HEK293 (cell line): ENCODE data around the gene CCNYL1.
A peak's percentile ranks its signal among the peaks of the same experiment; 100 is the strongest.

Experiments used
- CTCF ChIA-PET: fragments of 350-600 bp; formaldehyde crosslinking; extraction: SDS; loops from one replicate; lab custom pipeline; 2021; ENCODE audit warnings: antibody characterized with exemption; lab: Yijun Ruan, JAX
- POLR2A ChIA-PET: fragments of 300-600 bp; formaldehyde crosslinking; extraction: SDS; loops from one replicate; lab custom pipeline; 2020; ENCODE audit warnings: antibody characterized with exemption, inconsistent platforms; lab: Yijun Ruan, JAX
- H3K27ac ChIP-seq: fragments of 200-500 bp; sonication (Bioruptor generic); 2 replicates; pipeline ENCODE4 v1.5.1; 2014; ENCODE audit warnings: low read depth, low read length, control low read depth, inconsistent platforms; ENCODE audit errors: extremely low read depth
- H3K36me3 ChIP-seq, 2 experiments: fragments of 200-500 bp in 1 of 2; sonication (Bioruptor generic) in 1 of 2; 1 replicate in 1 of 2; 2 replicates in 1 of 2; pipeline ENCODE4 v1.5.1; 2014 to 2017; ENCODE audit warnings: inconsistent platforms in 2 of 2, low read length in 2 of 2; ENCODE audit not compliant: control insufficient read depth in 2 of 2, insufficient read depth in 1 of 2
- H3K4me1 ChIP-seq: fragments of 200-500 bp; sonication (Bioruptor generic); 2 replicates; pipeline ENCODE4 v1.5.1; 2014; ENCODE audit warnings: mild to moderate bottlenecking, low read length, inconsistent platforms; ENCODE audit not compliant: control insufficient read depth, insufficient read depth
- H3K4me3 ChIP-seq: 2 replicates; pipeline ENCODE4 v1.5.1; 2011; ENCODE audit warnings: low read depth, mild to moderate bottlenecking, control low read depth, low read length, moderate library complexity
- H3K9me3 ChIP-seq: fragments of 200-500 bp; sonication (Bioruptor generic); 2 replicates; pipeline ENCODE4 v1.5.1; 2014; ENCODE audit warnings: low read depth, low read length, inconsistent platforms; ENCODE audit not compliant: control insufficient read depth, insufficient read depth
- GLIS2 ChIP-seq: fragments of 450-650 bp; formaldehyde crosslinking; IDR thresholded peaks from 2 replicates; pipeline ENCODE4 v1.5.1; 2016; ENCODE audit warnings: missing biosample characterization, missing genetic modification characterization
- HOXC10 ChIP-seq: sonication (generic); formaldehyde crosslinking; IDR thresholded peaks from 2 replicates; pipeline ENCODE4 v1.8.1; 2023; ENCODE audit warnings: mild to moderate bottlenecking, missing genetic modification reagents
- KLF16 ChIP-seq: fragments of 450-650 bp; formaldehyde crosslinking; IDR thresholded peaks from 2 replicates; pipeline ENCODE4 v1.5.1; 2017; ENCODE audit warnings: missing biosample characterization, missing genetic modification characterization
- PRDM4 ChIP-seq: fragments of 450-650 bp; formaldehyde crosslinking; IDR thresholded peaks from 2 replicates; pipeline ENCODE4 v1.5.1; 2017; ENCODE audit warnings: missing biosample characterization, missing genetic modification characterization
- SCRT2 ChIP-seq: fragments of 450-650 bp; formaldehyde crosslinking; IDR thresholded peaks from 2 replicates; pipeline ENCODE4 v1.5.1; 2016; ENCODE audit warnings: missing biosample characterization, missing genetic modification characterization
- ZNF114 ChIP-seq: fragments of 450-650 bp; formaldehyde crosslinking; IDR thresholded peaks from 2 replicates; pipeline ENCODE4 v1.5.0; 2017; ENCODE audit warnings: missing biosample characterization, missing genetic modification characterization
- ZNF274 ChIP-seq, 2 experiments: fragments of 200-500 bp in 1 of 2; fragments of 450-650 bp in 1 of 2; sonication (Bioruptor generic) in 1 of 2; formaldehyde crosslinking in 1 of 2; IDR thresholded peaks; 2 replicates each; pipeline versions ENCODE4 v1.5.1 to v1.6.1; 2014 to 2016; ENCODE audit warnings: borderline replicate concordance in 1 of 2, inconsistent platforms in 1 of 2, low read length in 1 of 2, missing biosample characterization in 1 of 2, missing genetic modification characterization in 1 of 2
- ZNF341 ChIP-seq: fragments of 450-650 bp; formaldehyde crosslinking; IDR thresholded peaks from 2 replicates; pipeline ENCODE4; 2016; ENCODE audit warnings: low read depth, missing biosample characterization, missing genetic modification characterization
- ZNF416 ChIP-seq: fragments of 450-650 bp; formaldehyde crosslinking; IDR thresholded peaks from 2 replicates; pipeline ENCODE4 v1.5.1; 2016; ENCODE audit warnings: missing biosample characterization, missing genetic modification characterization
- ZNF510 ChIP-seq: fragments of 450-650 bp; formaldehyde crosslinking; IDR thresholded peaks from 2 replicates; pipeline ENCODE4 v1.5.1; 2018; ENCODE audit warnings: mild to moderate bottlenecking, missing genetic modification characterization, missing biosample characterization; ENCODE audit not compliant: insufficient replicate concordance
- ZNF560 ChIP-seq: fragments of 450-650 bp; formaldehyde crosslinking; IDR thresholded peaks from 2 replicates; pipeline ENCODE4 v1.5.1; 2017; ENCODE audit warnings: missing biosample characterization, missing genetic modification characterization, borderline replicate concordance
- ZNF561 ChIP-seq: fragments of 450-650 bp; IDR thresholded peaks from 2 replicates; pipeline ENCODE4 v1.5.1; 2018; ENCODE audit warnings: missing biosample characterization, missing genetic modification characterization, borderline replicate concordance
- ZNF639 ChIP-seq: fragments of 450-650 bp; formaldehyde crosslinking; IDR thresholded peaks from 2 replicates; pipeline ENCODE4 v1.5.1; 2016; ENCODE audit warnings: missing biosample characterization, missing genetic modification characterization
- ZNF660 ChIP-seq: fragments of 450-650 bp; IDR thresholded peaks from 2 replicates; pipeline ENCODE4 v1.5.1; 2018; ENCODE audit warnings: missing biosample characterization, mild to moderate bottlenecking, missing genetic modification characterization
- ZNF777 ChIP-seq: fragments of 450-650 bp; formaldehyde crosslinking; IDR thresholded peaks from 2 replicates; pipeline ENCODE4 v1.5.1; 2017; ENCODE audit warnings: missing biosample characterization, missing genetic modification characterization, borderline replicate concordance
- ZSCAN23 ChIP-seq: fragments of 450-650 bp; formaldehyde crosslinking; IDR thresholded peaks from 2 replicates; pipeline ENCODE4 v1.5.1; 2016; ENCODE audit warnings: missing biosample characterization, missing genetic modification characterization
- TF ChIP-seq, protein P1 (sequence below): fragments of 450-650 bp; formaldehyde crosslinking; IDR thresholded peaks from 2 replicates; pipeline ENCODE4 v1.5.1; 2016; ENCODE audit warnings: missing biosample characterization, missing genetic modification characterization

CCNYL1 gene

DNA sequence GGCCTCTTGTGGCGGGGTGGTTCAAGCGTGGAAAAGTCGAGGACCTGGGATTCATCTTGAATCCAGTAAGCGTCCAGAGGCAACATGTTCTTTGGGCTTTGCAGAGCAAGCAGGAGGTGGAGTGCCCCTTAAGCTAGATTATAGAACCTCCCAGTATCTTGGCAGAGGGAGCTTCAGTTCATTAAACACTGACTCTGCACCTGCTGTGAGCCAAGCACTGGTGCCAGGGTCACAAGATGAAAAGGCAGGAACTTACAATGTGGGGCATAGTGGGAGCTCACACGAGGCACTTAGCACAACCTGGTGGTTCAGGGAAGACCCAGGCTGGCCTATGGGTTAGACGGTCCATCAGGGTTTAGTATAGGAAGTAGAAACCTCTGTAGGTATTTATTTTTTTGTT is 65.7 kb downstream of the CCNYL1 start:
- no peak overlapping the region for H3K4me3 ChIP-seq
- POLR2A ChIA-PET, result no interaction called here

GRCh38 chr2:207778298-207778882 is 67.0 kb downstream of the CCNYL1 start:
- Histone ChIP-seq H3K27ac (no peak overlapping the region), H3K36me3 (no peaks in the 10 kb centered on the region), H3K9me3 (no peaks in the 10 kb centered on the region), H3K4me1 (peaks cover 4% of the 10 kb centered on the region; the same call in 1 of the 2 replicates), H3K4me3 (no peak overlapping the region)
- 0 out of 2 replicates have a peak, but pooled peaks have one; percentile 32 for TF ChIP-seq PRDM4 (tag by site-specific recombination)
- no peak for TF ChIP-seq ZNF777
- POLR2A ChIA-PET, result no interaction called here
- CTCF ChIA-PET, result interaction anchor here (0.6 to 0.8 kb wide), 2 partner anchors 9 to 241 kb away, joined by 3 read pairs; partner anchors contain the start of gene FZD5

More for the DNA sequence above, 65.7 kb downstream of the CCNYL1 start:
- no peaks in the 10 kb centered on the region for H3K9me3 ChIP-seq
- H3K4me1 ChIP-seq, result 0 out of 2 replicates have a peak, but pooled peaks cover under 1% of the 10 kb centered on the region
- no peak overlapping the region for H3K27ac ChIP-seq
- H3K36me3 ChIP-seq, result no peaks in the 10 kb centered on the region
- CTCF ChIA-PET, result interaction anchor here (0.7 kb wide), 1 partner anchor 78 kb away, joined by 10 read pairs; no protein-coding TSS in a partner anchor
- no peak for TF ChIP-seq ZNF416 (tag by site-specific recombination)
- TF ChIP-seq ZNF561 (tag by site-specific recombination), result no peak
- no peak for TF ChIP-seq GLIS2 (tag by site-specific recombination)
- no peak for TF ChIP-seq ZNF660 (tag by site-specific recombination)
- TF ChIP-seq ZNF777, result no peak
- no peak for TF ChIP-seq ZSCAN23
- TF ChIP-seq HOXC10 (CRISPR knock-in tag), result no peak
- no peak for TF ChIP-seq ZNF510 (tag by site-specific recombination)
- TF ChIP-seq, protein P1, sequence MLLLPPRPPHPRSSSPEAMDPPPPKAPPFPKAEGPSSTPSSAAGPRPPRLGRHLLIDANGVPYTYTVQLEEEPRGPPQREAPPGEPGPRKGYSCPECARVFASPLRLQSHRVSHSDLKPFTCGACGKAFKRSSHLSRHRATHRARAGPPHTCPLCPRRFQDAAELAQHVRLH (tag by site-specific recombination), result no peak
- TF ChIP-seq, all 188 proteins: peak for 0

- no peaks in the 10 kb centered on the region for H3K9me3 ChIP-seq
- H3K4me3 ChIP-seq, result no peak overlapping the region
- no peaks in the 10 kb centered on the region for H3K36me3 ChIP-seq
- H3K27ac ChIP-seq, result no peak overlapping the region
- POLR2A ChIA-PET, result interaction anchor here (0.8 kb wide), 1 partner anchor 14 kb away, joined by 4 read pairs; no protein-coding TSS in a partner anchor
- TF ChIP-seq ZNF560 (tag by site-specific recombination), result no peak
- TF ChIP-seq ZNF274 (IDR thresholded peaks at IDR 0.05; ENCODE audit: low read length), result no peak
- no peak for TF ChIP-seq ZNF274 (tag by site-specific recombination; IDR thresholded peaks at IDR 0.05; ENCODE audit: borderline replicate concordance)
- no peak for TF ChIP-seq SCRT2 (tag by site-specific recombination)
- TF ChIP-seq ZNF639 (tag by site-specific recombination), result no peak
- TF ChIP-seq GLIS2 (tag by site-specific recombination), result no peak
- no peak for TF ChIP-seq ZNF341 (tag by site-specific recombination)
- no peak for TF ChIP-seq KLF16
- TF ChIP-seq ZNF561 (tag by site-specific recombination), result no peak
- no peak for TF ChIP-seq ZNF114 (tag by site-specific recombination)
- TF ChIP-seq, all 188 proteins: peak for 0
- H3K4me1 ChIP-seq, result peaks cover 4% of the 10 kb centered on the region; the same call in 1 of the 2 replicates
- CTCF ChIA-PET, result interaction anchor here (0.7 kb wide), 1 partner anchor 33 kb away, joined by 3 read pairs; no protein-coding TSS in a partner anchor
Measured at GRCh38 chr2:207779523-207779922, 68.1 kb downstream of the CCNYL1 start.
